ENCODE results near the gene CLEC18B.
"Not testable (repeated sequence)": the region's sequence is repeated elsewhere in the genome, so short reads cannot be mapped to it uniquely, and the experiment has no call there.

- not testable (repeated sequence) for TF ChIP-seq POLR2A, POLR2AphosphoS5, CTCF (IDR thresholded peaks at IDR 0.05)
Observed at GRCh38 chr16:74398212-74398895, 22.9 kb downstream of the CLEC18B start.
